Nephron (organoid): Measurements from ENCODE around the gene HMCES.

ENCODE experiments used
- H3K27ac Mint-ChIP-seq, 3 experiments: 2 replicates each; pipeline ENCODE4 v1.8.0; 2020; ENCODE audit warnings: mixed read lengths in 3 of 3, mild to moderate bottlenecking in 2 of 3, moderate library complexity in 1 of 3
- H3K27me3 Mint-ChIP-seq: 2 replicates; pipeline ENCODE4 v1.8.0; 2021; ENCODE audit warnings: low read depth, mild to moderate bottlenecking, moderate library complexity, mixed read lengths
- H3K36me3 Mint-ChIP-seq: 2 replicates; pipeline ENCODE4 v1.8.0; 2020; ENCODE audit warnings: low read depth, mixed read lengths
- H3K4me1 Mint-ChIP-seq: 2 replicates; pipeline ENCODE4 v1.8.0; 2020; ENCODE audit warnings: mixed read lengths
- H3K4me3 Mint-ChIP-seq, 3 experiments: 2 replicates each; pipeline ENCODE4 v1.8.0; 2020; ENCODE audit warnings: mild to moderate bottlenecking in 3 of 3, mixed read lengths in 3 of 3, moderate library complexity in 2 of 3
- H3K9me3 Mint-ChIP-seq: 2 replicates; pipeline ENCODE4 v1.8.0; 2020; ENCODE audit warnings: mixed read lengths
- TF ChIP-seq, protein P1 (sequence below), 3 experiments: fragments of 200-600 bp; sonication (generic); IDR thresholded peaks; one replicate each; pipeline ENCODE4 v1.5.0; 2021; ENCODE audit warnings: antibody characterized with exemption in 3 of 3; ENCODE audit not compliant: unreplicated experiment in 3 of 3

Gene HMCES

DNA sequence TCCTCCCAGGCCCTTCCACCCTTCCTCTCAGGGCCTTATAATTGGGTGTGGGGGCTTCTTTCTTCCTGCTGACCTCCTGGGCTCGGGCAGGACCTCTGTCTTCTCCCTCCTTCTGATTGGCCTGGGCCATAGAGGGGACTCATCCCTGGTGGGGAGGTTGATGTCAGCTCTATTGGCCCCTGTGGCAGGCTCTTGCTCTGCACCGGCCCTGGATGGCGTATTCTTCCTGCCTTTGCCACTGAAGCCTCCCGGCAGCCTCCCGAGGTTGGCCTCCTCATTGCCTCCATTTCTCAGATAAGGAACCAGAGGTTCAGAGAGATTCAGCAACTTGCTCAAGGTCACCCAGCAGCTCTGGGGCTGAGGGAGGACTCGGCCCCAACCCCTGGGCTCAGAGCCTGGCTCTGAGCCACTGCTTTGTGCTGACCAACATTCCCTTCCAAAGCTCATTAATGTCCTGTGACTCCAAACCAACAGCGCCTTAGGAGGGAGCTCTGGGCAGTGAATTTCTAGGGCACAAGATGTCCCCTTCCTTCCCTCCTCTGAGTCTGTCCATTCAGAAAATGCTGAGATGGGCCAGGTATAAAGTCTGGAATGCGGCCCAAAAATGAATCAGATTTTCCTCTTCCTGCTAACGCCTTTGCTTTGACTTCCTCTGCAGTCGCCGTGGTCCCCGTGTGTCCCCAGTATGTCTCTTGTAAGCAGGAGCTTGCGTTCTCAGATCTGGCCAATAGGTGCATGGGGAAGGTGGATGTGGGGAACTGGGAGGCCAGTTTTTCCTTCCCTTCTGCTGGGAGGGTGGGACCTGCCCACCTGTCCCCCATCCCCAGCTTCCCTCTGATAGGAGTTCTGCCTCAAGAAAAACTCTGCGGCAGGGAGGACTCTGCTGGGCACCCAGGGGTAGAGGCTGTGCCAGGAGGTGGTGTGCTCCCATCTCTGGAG is 74.2 kb downstream of the HMCES start:
- peaks cover 5% of the 10 kb centered on the region for H3K4me1 Mint-ChIP-seq
- H3K4me3 Mint-ChIP-seq, result peak overlapping the region in 1 of 3 experiments; percentile 23
- H3K9me3 Mint-ChIP-seq, result no peaks in the 10 kb centered on the region
- H3K36me3 Mint-ChIP-seq, result no peaks in the 10 kb centered on the region
- TF ChIP-seq, protein P1, sequence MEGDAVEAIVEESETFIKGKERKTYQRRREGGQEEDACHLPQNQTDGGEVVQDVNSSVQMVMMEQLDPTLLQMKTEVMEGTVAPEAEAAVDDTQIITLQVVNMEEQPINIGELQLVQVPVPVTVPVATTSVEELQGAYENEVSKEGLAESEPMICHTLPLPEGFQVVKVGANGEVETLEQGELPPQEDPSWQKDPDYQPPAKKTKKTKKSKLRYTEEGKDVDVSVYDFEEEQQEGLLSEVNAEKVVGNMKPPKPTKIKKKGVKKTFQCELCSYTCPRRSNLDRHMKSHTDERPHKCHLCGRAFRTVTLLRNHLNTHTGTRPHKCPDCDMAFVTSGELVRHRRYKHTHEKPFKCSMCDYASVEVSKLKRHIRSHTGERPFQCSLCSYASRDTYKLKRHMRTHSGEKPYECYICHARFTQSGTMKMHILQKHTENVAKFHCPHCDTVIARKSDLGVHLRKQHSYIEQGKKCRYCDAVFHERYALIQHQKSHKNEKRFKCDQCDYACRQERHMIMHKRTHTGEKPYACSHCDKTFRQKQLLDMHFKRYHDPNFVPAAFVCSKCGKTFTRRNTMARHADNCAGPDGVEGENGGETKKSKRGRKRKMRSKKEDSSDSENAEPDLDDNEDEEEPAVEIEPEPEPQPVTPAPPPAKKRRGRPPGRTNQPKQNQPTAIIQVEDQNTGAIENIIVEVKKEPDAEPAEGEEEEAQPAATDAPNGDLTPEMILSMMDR (IDR thresholded peaks at IDR 0.05; ENCODE audit: unreplicated experiment in 3 of 3), result no peak
- H3K27me3 Mint-ChIP-seq, result peaks cover 15% of the 10 kb centered on the region
- H3K27ac Mint-ChIP-seq, result no peak overlapping the region

- Mint-ChIP-seq H3K27me3 (peaks cover 15% of the 10 kb centered on the region), H3K4me3 (no peak overlapping the region)
These were observed 74.9 kb downstream of the HMCES start for GRCh38 chr3:129353589-129353941.

More at GRCh38 chr3:129353589-129353941, 74.9 kb downstream of the HMCES start:
- Mint-ChIP-seq H3K4me1 (peaks cover 5% of the 10 kb centered on the region), H3K9me3 (no peaks in the 10 kb centered on the region), H3K27ac (no peak overlapping the region), H3K36me3 (no peaks in the 10 kb centered on the region)
- TF ChIP-seq, protein P1 (IDR thresholded peaks at IDR 0.05; ENCODE audit: unreplicated experiment in 3 of 3), result no peak
